Activated CD4-positive, alpha-beta T cell treated with anti-CD3 and anti-CD28 coated beads for 4 hours (primary cell): ENCODE measurements around the gene MARK2.
A peak's percentile ranks its signal among the peaks of the same experiment; 100 is the strongest.
"Not testable (repeated sequence)": the region's sequence is repeated elsewhere in the genome, so short reads cannot be mapped to it uniquely, and the experiment has no call there.

Experiments
- DNase-seq, 2 donors: peaks; one replicate each; pipeline ENCODE4 v3.0.0-alpha.2; 2020

Gene MARK2

GRCh38 chr11:63858628-63859550, 20.0 kb downstream of the MARK2 start:
- DNase-seq = no peak

GRCh38 chr11:63862923-63863322, 24.0 kb downstream of the MARK2 start:
- DNase-seq = no peak

GRCh38 chr11:63863620-63864019, 24.7 kb downstream of the MARK2 start:
- DNase-seq = not testable (repeated sequence)

- peak; percentile 66 to 68 for DNase-seq
These were observed 27.3 kb downstream of the MARK2 start for GRCh38 chr11:63866211-63866610.

GRCh38 chr11:63867511-63867910, 28.6 kb downstream of the MARK2 start:
- no peak for DNase-seq

GRCh38 chr11:63868399-63869064, 29.6 kb downstream of the MARK2 start:
- DNase-seq = no peak

- no peak for DNase-seq
These were observed 30.3 kb downstream of the MARK2 start for GRCh38 chr11:63869171-63869591.

GRCh38 chr11:63869683-63870082, 30.8 kb downstream of the MARK2 start:
- peak in 1 of 2 donors; percentile 38 for DNase-seq

GRCh38 chr11:63870351-63871140, 31.6 kb downstream of the MARK2 start:
- no peak for DNase-seq

- DNase-seq = peak; percentile 15 to 23
These were observed 33.3 kb downstream of the MARK2 start for GRCh38 chr11:63871962-63872799.

- DNase-seq = no peak
These were observed 33.9 kb downstream of the MARK2 start for GRCh38 chr11:63872800-63873197.

GRCh38 chr11:63873311-63873710, 34.4 kb downstream of the MARK2 start:
- no peak for DNase-seq

- DNase-seq = no peak
These were observed 35.6 kb downstream of the MARK2 start for GRCh38 chr11:63874511-63874910.

GRCh38 chr11:63875506-63876065, 36.7 kb downstream of the MARK2 start:
- no peak for DNase-seq

- DNase-seq = no peak
These were observed 37.7 kb downstream of the MARK2 start for GRCh38 chr11:63876616-63877015.

- no peak for DNase-seq
These were observed 38.8 kb downstream of the MARK2 start for GRCh38 chr11:63877658-63878241.

GRCh38 chr11:63879598-63880402, 40.9 kb downstream of the MARK2 start:
- no peak for DNase-seq

- no peak for DNase-seq
These were observed 41.5 kb downstream of the MARK2 start for GRCh38 chr11:63880403-63880790.

GRCh38 chr11:63882555-63883242, 43.8 kb downstream of the MARK2 start:
- DNase-seq = no peak

GRCh38 chr11:63883791-63884190, 44.9 kb downstream of the MARK2 start:
- no peak for DNase-seq
